H7 (cell line): ENCODE measurements around the gene HUWE1. TPM values are rescaled to one million over a fixed set of nuclear protein-coding genes. Genes with fewer than 3 reads are reported as not detected.
"Not testable (repeated sequence)": the region's sequence is repeated elsewhere in the genome, so short reads cannot be mapped to it uniquely, and the experiment has no call there.

ENCODE experiments used
- DNase-seq: peaks from one replicate; pipeline ENCODE4 v3.0.0; 2012
- H3K27me3 ChIP-seq: 2 replicates; pipeline ENCODE4 v1.6.0; 2011; ENCODE audit warnings: mild to moderate bottlenecking, low read length; ENCODE audit not compliant: control insufficient read depth, insufficient read depth
- H3K36me3 ChIP-seq: replicated peaks from 2 replicates; pipeline ENCODE4 v1.5.1; 2011; ENCODE audit warnings: low read length; ENCODE audit not compliant: control insufficient read depth, insufficient read depth
- H3K4me3 ChIP-seq: 2 replicates; pipeline ENCODE4 v1.5.1; 2011; ENCODE audit warnings: low read depth, mild to moderate bottlenecking, control low read depth, low read length, moderate library complexity; ENCODE audit not compliant: insufficient read depth
- total RNA-seq: library from RNA; depleted of rRNA; stranded (reverse); fragments of >200 nt; shearing (Covaris generic); gene quantifications from 2 replicates; pipeline ENCODE4 v1.2.3, GENCODE V29; 2014

Gene HUWE1
- total RNA-seq, 1 experiment from 2014 or later: 79.9 TPM

DNA sequence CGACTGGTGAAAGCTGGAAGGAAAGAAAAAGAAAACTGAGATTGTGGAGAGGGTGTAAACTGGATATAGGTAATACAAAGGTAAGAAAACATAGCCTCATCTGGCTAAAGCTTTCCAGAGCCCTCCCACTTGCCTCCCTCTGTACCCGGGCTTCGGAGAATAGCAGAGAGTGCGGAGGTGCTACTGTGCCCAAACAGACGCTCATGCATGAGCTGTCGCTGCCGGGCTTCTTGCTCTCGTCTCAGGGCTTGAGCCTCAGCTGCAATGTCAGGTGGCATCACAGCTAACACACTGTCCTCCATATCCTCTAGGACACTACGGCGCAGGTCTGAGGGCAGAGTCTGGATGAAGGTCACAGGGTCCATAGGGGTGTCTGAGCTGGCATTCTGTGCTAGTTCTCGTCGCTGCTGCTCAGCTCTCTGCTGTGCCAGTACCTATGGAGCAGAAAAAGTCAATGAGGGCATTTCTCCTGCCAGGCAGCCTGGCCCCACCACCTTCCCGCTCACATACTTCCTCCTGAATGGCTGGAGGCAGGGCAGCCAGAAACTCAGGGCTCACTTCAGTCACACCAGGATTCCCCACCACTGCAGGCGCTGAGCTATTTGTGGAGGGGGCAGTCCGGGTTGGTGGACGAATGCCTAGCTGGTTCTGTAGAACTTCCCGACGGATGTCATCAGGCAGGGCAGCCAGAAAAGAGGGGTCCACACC, 135.6 kb downstream of the HUWE1 start:
- Histone ChIP-seq H3K4me3 (no peak overlapping the region), H3K27me3 (no peaks in the 10 kb centered on the region), H3K36me3 (peaks cover 53% of the 10 kb centered on the region)
- no peak for DNase-seq

DNA sequence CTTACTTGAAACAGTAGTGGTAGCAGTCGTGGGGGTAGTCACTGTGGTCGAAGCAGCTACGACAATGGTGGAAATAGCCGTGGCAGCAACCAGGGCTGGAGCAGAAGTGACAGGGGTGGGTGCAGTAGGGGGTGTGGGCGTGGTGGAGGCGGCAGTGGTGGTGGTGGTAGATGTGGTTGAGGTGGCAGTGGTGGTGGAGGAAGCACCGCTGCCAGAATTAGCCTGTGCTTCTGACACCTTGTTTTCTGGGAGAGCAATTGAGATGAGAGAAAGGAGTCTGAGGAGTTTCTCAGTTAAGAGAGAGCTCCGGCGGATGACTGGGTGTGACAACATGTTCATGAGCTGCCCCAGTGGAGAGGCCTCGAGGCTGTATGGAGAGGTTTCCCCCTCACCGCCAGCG, 138.9 kb downstream of the HUWE1 start:
- DNase-seq: no peak
- H3K36me3 ChIP-seq: peaks cover 58% of the 10 kb centered on the region
- no peaks in the 10 kb centered on the region for H3K27me3 ChIP-seq
- no peak overlapping the region for H3K4me3 ChIP-seq

DNA sequence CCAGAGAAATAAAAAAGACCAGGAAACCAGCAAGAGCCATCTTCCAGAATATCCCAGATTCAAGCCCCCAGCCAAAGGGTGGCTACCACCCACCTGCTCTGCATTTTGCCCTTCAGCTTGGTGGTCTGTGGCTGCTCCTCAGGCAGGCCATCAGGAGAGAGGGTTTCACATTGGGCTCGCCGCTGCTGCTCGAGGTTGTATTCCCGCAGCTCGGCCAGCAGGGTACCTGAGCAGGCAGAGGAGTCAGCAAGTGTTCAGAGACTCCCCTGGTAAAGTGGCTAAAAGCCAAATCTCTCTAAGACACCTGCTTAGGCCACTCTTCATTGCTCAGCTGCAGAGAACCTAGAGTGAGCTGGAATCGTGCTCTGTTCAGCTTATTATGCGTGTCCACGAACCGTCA, 141.6 kb downstream of the HUWE1 start:
- Histone ChIP-seq H3K27me3 (no peaks in the 10 kb centered on the region), H3K36me3 (peaks cover 45% of the 10 kb centered on the region), H3K4me3 (no peak overlapping the region)
- no peak for DNase-seq

DNA sequence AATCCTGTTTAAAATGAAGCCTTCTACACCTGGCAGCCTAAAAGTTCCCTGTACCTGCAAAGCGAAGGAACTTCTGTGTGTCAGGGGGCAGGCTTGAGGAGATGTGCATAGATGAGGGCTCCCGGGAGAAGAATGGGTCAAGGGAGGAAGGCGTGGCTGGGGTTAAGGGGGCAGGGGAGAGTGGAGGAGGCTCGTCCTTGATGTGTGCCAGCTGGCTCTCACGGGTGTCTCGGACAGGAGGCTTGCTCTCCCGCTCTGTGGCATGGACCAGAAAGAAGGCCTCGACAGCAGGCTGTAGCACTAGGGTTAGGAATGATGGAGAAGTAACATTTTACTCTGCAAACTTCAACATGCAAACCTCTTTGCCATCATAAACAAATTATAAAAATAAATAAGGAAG, 147.7 kb downstream of the HUWE1 start:
- peaks cover 58% of the 10 kb centered on the region for H3K36me3 ChIP-seq

DNA sequence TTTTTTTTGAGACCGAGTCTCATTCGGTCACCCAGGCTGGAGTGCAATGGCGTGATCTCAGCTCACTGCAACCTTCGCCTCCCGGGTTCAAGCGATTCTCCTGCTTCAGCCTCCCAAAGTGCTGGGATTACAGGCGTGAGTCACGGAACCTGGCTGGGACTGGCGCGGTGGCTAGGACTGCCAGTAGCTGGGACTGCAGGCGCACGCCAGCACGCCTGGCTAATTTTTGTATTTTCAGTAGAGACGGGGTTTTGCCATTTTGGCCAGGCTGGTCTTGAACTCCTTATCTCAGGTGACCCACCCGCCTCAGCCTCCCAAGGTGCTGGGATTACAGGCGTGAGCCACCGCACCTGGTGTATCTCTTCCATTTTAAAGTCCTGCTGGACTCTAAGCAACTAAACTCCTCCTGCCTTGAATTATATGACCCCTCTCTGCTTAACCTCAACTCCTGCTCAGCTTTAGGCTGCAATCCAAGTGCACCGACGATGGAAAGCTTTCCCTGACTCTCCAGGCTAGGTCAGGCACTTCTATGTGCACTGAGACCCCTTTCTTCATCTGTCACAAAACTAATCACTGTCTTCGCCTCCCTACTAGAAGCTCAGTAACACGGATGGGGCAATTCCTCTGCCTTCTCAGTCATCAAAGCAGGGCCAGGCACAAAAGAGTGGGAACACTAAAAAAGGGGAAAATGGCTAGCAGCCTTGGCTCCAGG, 155.1 kb downstream of the HUWE1 start:
- H3K4me3 ChIP-seq, H3K27me3 ChIP-seq, DNase-seq: not testable (repeated sequence)
- peaks cover 20% of the 10 kb centered on the region for H3K36me3 ChIP-seq

More for the DNA sequence above, 147.7 kb downstream of the HUWE1 start:
- no peaks in the 10 kb centered on the region for H3K27me3 ChIP-seq
- H3K4me3 ChIP-seq: no peak overlapping the region
- no peak for DNase-seq

DNA sequence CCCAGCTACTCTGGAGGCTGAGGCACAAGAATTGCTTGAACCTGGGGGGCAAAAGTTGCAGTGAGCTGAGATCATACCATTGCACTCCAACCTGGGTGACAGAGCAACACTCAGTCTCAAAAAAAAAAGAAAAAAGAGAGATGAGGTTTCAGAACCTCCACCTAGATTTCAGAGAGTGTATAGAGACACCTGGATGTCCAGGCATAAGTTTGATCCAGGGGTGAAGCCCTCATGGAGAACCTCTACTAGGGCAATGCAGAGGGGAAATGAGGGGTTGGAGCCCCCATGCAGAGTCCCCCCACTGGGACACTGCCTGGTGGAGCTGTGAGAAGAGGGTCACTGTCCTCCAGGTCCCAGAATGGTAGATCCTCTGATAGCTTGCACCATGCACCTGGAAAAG, 159.5 kb downstream of the HUWE1 start:
- no peaks in the 10 kb centered on the region for H3K27me3 ChIP-seq
- no peak for DNase-seq
- no peaks in the 10 kb centered on the region for H3K36me3 ChIP-seq
- H3K4me3 ChIP-seq: no peak overlapping the region

DNA sequence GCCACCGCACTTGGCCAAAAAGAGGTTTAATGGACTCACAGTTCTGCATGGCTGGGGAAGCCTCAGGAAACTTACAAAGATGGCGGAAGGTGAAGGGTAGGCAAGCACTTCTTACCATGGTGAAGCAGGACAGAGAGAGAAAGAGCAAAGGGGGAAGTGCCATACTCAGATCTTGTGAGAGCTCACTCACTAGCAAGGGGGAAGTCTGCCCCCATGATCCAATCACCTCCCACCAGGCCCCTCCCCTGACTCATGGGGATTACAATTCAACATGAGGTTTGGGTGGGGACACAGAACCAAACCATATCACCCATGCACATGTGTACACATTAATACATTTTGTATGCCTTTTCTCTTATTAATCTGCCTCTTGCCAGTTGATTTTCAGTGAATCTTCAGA, 175.2 kb downstream of the HUWE1 start:
- no peak for DNase-seq
- Histone ChIP-seq H3K27me3 (no peaks in the 10 kb centered on the region), H3K36me3 (no peaks in the 10 kb centered on the region), H3K4me3 (no peak overlapping the region)

DNA sequence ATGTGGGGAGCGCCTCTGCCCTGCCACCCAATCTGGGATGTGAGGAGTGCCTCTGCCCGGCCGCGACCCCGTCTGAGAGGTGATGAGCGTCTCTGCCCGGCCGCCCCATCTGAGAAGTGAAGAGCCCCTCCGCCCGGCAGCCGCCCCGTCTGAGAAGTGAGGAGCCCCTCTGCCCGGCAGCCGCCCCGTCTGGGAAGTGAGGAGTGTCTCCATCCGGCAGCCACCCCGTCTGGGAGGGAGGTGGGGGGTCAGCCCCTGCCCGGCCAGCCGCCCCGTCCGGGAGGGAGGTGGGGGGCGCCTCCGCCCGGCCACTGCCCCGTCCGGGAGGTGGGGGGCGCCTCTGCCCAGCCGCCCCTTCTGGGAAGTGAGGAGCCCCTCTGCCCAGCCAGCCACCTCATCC, 182.5 kb downstream of the HUWE1 start:
- H3K27me3 ChIP-seq, H3K36me3 ChIP-seq, DNase-seq, H3K4me3 ChIP-seq: not testable (repeated sequence)

DNA sequence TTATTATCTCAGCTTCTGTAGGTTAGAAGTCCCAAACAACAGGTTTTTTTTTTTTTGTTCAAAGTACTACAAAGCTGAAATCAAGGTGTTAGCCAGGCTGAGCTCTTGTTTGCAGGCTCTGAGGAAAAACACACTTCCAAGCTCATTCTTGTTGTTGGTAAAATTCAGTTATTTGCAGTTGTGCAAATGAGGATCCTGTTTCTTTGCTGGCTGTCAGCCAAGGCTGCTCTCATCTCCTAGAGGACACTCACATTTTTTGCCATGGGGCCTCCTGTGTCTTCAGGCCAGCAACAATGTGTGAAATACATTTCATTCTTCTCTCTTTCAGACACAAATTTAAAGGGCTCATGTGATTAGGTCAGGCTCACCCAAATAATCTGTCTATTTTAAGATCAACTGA, 192.1 kb downstream of the HUWE1 start:
- Histone ChIP-seq H3K4me3 (no peak overlapping the region), H3K27me3 (no peaks in the 10 kb centered on the region), H3K36me3 (no peaks in the 10 kb centered on the region)
- no peak for DNase-seq

DNA sequence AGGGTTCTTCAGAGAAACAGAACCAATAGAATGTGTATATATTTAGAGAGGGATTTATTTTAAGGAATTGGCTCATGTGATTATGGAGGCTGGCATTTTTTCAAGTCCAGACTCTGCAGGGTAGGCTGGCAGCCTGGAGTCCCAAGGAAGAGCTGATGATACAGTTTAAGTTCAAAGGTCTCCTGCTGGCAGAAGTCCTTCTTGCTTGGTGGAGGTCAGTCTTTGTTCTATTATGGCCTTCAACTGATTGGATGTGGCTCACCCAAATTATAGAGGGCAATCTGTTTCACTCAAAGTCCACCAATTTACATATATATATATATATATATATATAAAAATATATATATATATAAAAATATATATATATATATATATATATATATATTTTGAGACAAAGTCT, 200.2 kb downstream of the HUWE1 start:
- DNase-seq: no peak
- Histone ChIP-seq H3K36me3 (no peaks in the 10 kb centered on the region), H3K27me3 (no peaks in the 10 kb centered on the region), H3K4me3 (no peak overlapping the region)

DNA sequence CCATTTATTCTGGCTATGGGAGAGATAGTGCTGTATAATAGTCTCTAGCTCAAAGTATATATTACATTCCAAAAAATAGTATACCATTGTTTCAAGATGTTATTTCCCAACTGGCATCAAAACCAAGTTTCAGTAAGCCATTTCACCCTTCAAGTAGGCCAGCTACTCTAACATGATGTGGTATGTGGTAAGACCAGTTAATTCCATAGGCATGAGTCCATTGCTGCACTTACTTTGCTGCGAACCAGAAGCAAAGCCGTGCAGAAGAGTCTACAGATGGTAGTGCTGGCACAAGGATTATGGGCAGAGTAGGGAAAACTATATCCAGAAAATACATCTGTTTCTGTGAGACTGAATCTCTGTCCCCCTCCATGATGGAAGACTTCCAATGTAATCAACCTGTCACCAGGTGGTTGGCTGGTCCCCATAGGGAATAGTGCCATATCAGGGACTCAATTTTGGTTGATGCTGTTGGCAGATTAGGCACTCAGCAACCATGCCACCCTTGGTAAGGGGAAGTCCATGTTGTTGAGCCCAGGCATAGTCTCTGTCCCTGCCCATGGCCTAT, 202.6 kb downstream of the HUWE1 start:
- Histone ChIP-seq H3K27me3 (no peaks in the 10 kb centered on the region), H3K4me3 (no peak overlapping the region), H3K36me3 (no peaks in the 10 kb centered on the region)
- no peak for DNase-seq

DNA sequence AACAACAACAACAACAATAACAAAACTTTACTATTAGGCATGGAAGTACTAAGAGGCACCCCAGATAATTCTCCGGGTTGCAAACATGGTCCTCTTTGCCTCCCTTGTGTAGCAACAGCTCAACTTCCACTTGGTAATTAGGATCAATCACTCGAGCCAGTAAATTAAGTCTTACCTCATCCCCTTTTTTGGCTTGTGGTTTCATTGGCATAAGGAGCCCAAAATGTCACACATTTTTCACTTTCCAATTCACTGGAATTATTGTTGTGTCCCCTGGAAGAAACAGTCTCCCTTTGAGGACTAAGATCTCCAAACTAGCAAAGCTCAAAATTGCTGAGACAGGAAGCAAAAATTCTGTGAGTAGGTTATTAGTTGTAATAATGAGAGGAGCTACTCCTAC, 203.1 kb downstream of the HUWE1 start:
- H3K36me3 ChIP-seq: no peaks in the 10 kb centered on the region
- no peaks in the 10 kb centered on the region for H3K27me3 ChIP-seq
- no peak for DNase-seq
- H3K4me3 ChIP-seq: no peak overlapping the region
